DMS114 treated with DMSO at 0.1 percent for 48 hours (cell line): ENCODE measurements around the gene APBA3.
A peak's percentile ranks its signal among the peaks of the same experiment; 100 is the strongest.

Source experiments
- DNase-seq: peaks from one replicate; lab custom pipeline; 2025; ENCODE audit not compliant: unreplicated experiment; lab: John Stamatoyannopoulos, UW

Gene APBA3, protein sequence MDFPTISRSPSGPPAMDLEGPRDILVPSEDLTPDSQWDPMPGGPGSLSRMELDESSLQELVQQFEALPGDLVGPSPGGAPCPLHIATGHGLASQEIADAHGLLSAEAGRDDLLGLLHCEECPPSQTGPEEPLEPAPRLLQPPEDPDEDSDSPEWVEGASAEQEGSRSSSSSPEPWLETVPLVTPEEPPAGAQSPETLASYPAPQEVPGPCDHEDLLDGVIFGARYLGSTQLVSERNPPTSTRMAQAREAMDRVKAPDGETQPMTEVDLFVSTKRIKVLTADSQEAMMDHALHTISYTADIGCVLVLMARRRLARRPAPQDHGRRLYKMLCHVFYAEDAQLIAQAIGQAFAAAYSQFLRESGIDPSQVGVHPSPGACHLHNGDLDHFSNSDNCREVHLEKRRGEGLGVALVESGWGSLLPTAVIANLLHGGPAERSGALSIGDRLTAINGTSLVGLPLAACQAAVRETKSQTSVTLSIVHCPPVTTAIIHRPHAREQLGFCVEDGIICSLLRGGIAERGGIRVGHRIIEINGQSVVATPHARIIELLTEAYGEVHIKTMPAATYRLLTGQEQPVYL

DNA sequence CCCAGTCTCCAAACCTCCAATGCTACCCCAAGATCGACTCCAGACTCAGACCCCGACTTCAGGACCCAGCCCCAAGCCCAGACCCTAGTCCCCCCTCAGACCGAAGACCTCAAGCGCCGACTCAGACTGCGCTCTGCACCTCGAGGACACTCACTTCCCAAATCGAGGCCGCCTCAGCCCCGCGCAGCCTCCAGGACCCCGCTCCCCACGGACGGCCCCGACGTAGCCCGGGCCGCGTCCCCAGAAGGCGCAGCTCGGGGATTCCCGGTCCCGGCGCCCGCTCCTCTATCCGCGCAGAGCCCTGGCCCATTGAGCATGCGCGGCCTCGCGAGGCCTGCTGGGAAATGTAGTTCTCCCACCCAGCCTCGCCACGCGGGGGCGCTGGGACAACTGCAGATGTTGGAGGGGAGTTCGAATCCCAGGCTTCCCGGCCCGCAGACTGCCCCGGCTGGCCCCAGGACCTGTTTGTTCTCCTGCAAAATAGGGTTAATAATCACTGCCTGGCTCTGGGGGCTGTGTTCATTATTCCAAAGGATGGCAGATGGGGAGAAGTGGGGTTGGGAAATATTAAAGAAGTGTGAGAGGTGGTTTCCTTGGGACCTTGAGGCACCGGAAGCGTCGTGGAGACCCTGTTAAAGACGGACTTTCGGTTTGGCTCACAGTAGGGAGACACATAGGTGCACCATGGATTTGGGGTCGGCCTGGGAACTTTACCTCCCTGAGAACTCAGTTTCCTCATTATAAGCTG is at the start of gene APBA3:
TSS of gene APBA3 (minus strand) at position 311 of the 748 bp plus-strand sequence. CDS start 1,428 bp downstream, outside the sequence.
- peak; percentile 50 for DNase-seq

DNA sequence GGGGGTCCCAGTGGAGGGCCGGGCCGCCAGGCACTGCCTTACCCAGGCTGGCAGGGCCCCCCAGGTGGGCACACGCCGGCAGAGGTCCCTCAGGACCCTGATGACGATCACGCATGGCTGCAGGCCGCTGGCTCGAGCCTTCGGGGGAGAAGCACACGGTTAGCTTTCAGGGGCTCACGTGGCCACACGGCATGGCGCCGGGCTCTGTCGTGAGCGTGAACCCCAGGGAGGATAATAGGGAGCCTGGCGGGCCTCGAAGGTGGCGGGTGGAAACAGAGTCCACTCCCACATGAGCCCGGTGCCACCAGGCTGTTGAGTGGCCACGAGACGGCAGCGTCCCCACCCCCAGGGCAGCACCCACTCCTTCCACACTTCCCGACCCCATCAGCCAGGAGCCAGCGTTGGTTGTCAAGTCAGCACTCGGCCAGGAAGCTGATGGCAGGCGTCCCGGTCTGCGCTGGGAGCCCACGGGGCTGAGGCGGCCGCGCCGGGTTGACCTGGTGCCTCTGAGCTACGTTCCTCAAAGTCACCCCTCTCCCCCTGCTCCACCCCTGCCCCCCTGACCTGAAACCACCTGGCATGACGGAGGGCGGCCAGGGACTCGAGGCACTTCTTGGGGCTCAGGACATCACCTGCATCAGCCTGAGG is 49.3 kb upstream of the APBA3 start:
- no peak for DNase-seq

DNA sequence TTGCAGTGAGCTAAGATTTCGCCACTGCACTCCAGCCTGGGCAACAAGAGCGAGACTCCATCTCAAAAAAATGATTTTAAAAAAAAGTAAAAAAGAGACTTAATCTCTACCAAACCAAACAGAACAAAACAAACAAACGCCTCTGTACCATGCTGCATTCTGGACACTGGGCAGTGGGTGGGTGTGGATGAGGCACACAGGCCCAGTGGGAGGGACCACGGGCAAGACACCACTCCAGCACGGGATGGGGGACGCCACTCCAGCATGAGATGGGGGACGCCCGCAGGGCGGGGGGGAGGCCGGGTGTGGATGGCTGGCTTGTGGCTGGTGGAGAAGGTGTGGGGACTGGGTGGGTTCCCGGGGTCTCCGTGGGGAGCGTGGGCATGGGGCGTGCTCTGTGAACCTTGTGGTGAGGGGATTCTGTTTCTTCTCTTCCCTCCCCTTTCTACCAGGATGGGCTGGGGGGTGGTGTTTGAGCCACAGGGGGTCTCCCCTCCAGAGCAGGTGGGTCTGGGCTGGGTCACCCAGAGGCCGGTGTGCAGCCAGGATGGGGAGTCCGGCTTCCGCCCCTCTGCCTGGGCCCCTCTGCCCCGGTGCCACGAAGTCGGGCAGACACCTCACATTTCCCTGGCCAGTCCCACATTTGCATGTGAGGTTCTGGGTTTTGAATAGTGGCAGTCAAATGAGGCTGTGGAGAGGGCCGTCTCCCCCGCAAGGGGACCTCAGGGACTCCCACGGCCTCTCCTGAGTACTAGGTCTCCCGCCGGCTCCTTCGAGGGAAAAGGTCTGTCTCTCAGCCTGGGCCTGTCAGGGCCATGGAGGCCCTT is 48.6 kb upstream of the APBA3 start:
- DNase-seq, result no peak

DNA sequence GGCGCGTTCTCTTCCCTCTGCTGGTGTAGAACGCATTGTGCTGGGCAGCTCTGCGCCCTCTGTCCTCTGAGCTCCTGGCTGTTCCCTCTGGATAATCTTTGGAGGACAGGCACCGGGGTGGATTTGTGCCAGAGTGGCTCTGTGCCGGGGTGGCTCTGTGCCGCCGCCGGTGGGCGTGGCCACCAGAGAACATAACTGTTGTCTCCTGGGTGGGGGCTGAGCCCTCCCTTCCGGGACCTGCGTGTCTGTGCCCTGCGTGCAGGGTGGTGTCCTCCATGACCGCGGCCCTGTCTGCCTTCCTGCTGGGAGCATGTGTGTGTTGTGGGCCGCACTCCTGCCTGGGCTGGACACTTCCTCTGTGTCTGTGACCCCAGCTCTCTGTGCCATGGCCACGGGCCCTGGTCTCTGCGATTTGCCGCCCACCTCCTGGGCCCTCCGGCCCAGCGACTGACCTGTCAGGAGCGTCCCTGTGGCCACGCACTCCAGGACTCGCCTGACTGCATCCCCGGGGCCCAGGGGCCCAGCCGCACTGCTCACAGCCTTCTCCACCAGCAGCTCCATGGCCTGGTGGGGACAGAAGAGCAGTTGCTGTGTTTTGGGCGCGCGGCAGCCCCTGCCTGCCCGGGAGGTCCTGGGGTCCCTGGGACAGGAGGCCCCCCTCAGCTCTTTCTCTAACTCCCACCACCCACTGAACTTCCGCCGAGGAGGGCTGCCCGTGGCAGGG is 47.1 kb upstream of the APBA3 start:
- no peak for DNase-seq

DNA sequence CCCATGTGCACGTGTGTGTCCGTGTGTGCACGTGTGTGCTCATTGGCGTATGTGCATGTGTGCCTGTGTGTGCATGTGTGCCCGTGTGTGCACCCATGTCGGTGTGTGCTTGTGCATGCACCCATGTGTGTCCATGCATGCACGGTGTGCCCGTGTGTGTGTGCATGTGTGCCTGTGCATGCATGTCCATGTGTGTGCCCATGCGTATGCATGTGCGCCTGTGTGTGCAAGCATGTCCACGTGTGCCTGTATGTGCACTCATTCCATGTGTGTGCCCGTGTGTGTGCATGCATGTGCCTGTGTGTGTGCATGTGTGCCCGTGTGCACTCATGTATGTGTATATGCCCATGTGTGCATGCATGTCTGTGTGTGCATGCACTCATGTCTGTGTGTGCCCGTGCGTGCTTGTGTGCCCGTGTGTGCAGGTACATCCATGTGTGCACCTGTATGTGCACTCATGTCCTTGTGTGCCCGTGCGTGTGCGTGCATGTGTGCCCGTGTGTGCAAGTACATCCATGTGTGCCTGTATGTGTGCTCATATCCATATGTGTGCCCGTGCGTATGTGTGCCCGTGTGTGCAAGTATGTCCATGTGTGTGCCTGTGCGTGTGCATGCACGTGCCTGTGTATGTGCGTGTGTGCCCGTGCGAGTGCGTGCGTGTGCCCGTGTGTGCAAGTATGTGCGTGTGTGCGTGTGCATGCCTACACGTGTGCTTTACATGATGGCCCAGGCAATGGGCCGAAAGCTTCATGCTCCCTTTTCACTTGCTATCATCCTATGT is 46.3 kb upstream of the APBA3 start:
- DNase-seq, result no peak

DNA sequence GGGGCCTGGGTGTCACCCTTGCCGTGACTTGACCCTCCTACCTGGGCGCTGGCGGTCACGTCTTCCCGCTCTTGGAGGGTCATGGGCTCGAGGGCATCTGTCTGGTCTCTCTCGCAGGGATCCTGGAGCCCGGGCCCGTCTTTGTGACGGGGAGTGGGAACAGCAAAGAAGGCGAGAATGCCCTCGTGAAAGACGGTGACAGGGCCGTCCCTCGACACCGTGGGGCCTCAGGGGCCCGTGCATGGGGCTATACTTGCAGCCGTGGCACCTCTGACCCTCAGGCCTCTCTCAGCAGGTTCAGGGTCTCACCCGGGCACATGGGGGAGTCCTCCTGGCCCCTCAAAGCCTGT is 45.6 kb upstream of the APBA3 start:
- no peak for DNase-seq

DNA sequence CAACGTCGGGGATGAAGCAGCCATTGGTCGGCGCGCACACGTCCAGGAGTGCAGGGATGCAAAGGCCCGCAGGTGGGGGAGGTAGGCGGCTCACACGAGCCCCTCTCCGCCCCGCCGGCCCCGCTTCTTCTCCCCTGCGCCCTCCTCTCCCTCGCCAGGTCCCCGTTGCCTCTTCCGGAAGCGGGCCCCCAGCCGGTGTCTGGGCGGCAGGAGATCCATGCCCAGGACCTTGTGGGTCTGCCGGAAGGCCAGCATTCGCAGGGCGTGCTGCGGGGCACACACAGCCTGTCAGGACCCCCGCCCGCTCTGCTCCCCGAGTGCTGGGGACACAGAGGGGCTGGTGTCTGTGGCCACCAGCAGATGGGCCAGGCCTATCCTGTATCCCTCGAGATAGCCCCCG is 44.4 kb upstream of the APBA3 start:
- DNase-seq, result no peak

DNA sequence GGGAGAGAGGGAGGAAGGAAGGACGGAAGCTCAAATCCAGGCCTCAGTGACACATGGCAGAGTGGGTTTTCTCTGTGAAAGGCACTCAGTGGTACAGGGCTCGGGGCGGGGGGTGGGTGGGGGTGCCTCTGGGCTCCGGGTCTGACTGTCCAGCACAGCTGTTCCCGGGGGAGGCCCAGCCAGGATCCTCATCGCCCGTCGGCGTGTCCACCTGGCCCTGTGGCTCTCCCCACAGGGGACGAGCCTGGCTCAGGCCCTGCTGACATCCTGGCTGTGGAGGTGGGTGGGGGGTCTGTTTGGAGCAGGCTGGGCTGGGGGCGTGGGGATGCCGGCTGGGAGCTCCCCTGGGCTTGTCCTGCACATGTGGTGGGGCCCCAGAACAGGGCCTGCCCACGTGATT is 42.9 kb upstream of the APBA3 start:
- DNase-seq, result no peak

DNA sequence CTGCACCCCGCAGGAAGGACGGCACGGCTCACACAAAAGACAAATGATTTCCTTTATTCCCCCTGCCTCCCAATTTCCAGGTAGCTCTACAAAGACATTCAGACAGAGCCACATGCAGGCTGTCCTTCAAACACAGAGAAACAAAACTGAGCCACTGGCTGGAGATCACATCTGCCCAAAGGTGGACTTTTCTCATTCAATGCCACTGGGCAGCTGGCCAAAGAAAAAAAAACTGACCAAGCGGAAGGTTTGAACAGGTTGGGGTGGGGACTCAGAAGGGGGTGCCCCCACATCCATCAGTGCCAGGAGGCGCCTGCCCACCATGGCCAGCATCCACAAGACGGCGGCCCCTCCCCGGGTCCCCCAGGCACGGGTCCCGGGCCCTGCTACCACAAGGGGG is 42.5 kb upstream of the APBA3 start:
- DNase-seq, result no peak

DNA sequence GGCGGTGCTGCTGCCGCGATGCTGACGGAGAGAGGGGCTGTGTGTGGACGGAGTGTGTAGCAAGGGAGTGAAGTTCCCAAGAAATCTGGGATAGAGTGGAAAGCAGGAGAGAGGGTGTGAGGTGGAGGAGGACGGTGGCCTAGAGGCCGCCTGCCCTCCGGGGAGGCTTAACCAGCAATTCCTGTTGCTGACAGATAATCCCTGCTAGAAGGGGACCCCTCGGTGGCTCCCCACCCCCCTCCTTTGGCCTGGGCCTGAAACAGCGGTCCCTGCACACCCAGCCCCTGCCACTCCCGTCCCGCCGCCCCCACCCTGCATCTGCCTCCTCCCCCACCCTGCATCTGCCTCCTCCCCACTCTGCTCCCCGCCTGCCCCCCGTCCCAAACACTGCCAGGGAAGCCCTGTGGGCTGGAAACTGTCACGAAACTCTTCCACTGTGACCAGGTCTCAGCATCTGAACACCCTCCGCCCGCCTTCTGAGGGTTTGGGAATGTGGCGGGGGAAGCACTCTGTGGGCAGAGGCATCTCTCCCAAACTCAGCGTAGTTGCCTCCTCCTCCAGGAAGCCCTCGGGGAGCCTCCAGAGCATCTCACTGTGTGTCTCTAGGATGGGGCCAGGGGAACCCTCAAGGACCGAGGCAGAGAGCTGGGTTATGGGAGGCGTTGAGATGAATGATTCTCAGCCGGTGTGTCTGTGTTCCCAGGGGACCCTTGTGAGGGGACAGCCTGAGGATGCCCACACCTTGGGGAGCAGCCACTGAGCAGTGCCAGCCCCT is 41.8 kb upstream of the APBA3 start:
- DNase-seq, result no peak

DNA sequence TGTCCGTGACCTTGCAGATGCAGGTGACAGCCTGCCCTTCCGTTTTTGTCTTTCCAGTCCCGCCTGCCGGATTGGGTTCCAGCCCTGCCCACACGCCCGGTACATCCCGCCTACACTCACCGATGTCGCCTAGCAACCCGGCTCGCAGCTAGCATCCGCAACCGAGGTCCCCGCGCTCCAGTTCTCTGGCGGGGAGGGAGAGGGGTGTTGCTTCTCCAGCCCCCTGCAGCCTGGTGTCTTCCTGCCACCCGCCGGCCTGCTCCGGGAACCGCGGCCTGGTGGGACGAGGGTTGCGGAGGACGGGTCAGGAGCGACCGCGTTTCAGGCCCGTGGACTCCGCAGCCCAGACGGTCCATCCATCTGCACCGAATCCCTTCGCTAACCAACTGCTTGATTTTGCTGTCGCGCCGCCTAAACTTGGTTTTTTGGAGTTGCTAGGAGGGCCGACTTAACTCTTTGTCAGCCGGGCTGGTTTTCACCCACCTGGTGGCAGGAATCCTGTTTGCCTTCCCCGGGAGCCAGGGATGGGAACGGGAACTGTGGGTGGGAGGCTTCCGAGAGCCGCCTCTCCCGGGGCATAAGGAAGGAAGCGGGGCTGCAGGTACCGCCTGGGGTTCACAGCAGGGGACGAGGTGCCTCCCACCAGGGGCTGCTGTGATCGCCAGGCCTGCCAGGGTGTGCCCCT is 40.1 kb upstream of the APBA3 start:
- no peak for DNase-seq

DNA sequence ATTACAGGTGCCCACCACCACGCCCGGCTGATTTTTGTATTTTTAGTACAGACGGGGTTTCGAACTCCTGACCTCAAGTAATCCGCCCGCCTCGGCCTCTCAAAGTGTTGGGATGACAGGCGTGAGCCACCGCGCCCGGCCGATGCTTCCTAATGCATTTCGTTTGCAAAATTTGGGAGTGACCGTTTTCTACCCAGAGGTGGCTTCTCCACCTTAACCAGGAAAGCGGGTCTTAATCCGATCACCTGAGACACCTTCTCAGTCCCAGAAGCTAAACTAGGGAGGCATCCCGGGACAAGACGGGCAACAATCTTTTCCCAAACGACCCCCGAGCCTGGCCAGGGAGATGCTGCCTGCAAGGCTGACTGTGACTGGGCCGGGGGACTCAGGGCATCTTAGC is 39.5 kb upstream of the APBA3 start:
- no peak for DNase-seq

DNA sequence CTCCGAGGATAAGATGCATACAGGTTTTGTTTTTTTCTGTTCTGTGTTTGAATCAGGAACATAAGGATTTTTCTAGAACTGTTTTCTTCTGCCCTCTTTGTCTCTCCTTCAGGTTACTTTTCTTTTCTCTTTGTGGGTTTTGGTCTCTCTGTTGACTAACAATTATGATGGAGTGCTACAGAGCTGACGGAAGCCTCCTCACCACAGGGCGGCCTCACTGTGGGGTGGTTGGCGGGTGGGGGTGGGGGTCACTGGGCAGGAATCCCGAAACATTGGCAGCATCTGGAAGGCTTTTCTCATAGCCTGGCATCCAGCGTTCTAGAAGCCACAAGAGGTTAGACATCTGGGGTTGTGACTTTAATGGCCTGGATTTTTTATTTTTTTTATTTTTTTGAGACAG is 36.6 kb upstream of the APBA3 start:
- DNase-seq, result no peak

DNA sequence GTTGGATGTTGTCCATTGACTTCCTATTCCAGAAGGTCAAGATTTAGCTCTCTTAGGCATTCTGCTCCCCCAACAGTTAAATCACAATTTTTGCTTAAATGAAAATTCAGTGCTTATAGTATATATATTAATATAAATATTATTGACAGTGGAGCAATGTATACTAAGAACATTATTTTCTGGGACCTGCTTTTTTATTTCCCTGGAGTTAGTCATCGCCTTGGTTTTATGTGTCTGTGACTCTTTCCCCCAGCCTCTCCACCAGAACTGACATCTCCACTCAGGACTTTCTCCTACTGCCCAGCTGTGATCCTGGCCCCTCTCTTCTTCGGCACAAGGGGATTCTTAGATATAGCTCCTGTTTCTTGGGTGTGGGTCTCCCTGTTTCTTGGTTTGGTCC is 34.9 kb upstream of the APBA3 start:
- no peak for DNase-seq

DNA sequence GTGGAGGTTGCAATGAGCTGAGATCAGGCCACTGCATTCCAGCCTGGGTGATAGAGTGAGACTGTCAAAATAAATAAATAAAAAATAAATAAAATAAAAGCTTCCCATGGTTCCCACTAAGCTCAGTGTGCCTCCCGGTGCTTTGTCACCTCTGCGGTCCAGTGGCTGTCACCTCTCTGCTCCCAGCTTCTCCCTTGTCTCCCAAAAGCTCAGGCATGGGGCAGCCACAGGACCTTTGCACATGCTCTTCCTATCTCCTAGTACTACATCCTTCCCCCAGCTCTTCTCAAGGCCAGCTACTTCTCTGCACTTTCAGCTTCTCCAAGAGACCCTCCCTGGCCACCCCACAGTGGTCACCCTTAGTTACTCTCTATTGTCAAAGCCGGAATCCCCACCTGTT is 32.3 kb upstream of the APBA3 start:
- DNase-seq, result no peak

DNA sequence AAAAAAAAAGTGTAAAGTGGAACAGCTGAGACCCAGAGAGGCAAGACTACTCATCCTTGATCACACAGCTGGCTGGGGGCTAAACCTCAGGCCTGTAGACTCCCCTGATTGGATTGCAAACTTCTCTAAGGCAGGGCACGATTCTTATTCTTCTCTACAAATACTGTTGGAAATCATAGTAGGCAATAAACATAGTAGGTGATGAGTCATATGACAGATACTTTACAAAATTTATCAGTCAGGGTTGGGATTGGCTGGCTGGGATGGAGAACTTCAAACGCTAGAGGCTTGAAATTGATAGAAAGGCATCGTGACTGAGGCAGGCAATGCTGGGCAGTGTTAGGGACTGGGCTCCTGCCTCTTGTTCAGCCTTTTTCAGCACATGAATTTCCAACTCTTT is 30.6 kb upstream of the APBA3 start:
- no peak for DNase-seq

DNA sequence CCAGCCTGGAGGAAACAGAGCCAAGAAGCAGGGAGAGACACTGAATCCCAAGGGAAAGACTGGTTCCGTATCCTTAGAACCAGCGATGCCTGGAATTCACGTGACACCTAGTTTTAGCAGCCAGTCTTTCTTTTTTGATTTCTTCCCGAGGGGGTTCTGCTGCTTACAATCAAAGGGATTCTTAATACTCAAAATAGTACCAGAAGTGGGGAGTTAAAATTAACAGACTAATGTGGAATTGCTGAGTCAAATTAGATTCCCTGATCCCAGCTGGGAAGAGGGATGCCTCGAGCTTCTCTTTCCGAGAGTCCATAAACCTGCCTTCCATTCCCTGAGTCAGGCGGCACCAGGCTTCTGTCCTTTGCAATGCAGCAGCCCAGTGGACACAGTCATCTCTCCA is 29.4 kb upstream of the APBA3 start:
- DNase-seq, result no peak

DNA sequence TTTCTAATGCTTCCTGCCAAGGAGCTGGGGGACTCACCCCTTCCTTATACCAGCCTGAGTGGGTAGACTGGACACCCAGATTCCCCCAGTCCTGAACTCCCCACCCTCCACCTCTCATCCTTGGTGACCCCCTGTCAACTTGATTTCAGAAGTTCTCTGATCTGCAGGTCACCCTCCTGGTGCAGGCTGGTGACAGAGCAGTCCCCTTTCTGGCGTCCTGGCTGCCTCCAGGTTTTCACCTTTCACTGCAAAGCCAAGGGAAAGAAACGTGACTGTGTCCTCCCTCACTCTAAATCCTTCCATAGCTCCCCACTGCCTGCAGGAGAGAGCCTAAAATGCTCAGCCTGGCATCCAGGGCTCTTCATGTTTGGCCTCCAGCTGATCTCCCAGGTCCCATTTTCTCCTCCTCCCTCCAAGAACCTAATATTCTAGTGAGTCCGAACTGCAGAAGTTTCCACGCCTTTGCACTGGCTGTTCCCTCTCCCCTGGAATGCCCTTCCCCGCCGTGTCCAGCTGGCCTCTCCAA is 28.8 kb upstream of the APBA3 start:
- no peak for DNase-seq
